ENCODE results near the gene TXN2. TPM values are rescaled to one million over a fixed set of nuclear protein-coding genes. Genes with fewer than 3 reads are reported as not detected.

The TXN2 gene
- total RNA-seq, 2 experiments from 2014 or later: 108 to 113 TPM

DNA sequence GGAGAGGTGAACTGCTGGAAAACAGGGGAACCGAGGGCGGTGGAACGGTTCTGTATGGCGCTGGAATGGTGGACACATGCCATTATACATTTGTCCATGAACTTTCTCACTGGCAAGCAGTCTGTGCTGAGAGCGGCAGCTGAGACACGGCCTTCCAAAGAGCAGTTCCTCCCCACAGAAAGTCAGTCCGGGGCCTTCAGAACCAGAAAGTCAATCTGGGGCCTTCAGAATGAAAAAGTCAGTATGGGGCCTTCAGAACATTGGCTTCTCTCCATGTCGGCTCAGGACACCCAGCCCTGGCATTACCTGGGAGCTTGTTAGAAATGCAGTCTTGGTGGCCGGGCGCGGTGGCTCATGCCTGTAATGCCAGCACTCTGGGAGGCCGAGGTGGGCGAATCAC, 8.8 kb downstream of the TXN2 start:
- Mint-ChIP-seq H3K4me3 (no peak overlapping the region), H3K9me3 (no peaks in the 10 kb centered on the region), H3K4me1 (ENCODE audit: low read depth) (peaks cover 19% of the 10 kb centered on the region), H3K36me3 (ENCODE audit: low read depth) (peaks cover 27% of the 10 kb centered on the region), H3K27me3 (ENCODE audit: low read depth) (no peaks in the 10 kb centered on the region), H3K27ac (no peak overlapping the region)
- no peak for DNase-seq
- CTCF ChIA-PET: interaction anchor here (9.9 kb wide), 1 partner anchor 172 kb away, joined by 119 read pairs; no protein-coding TSS in a partner anchor
- intact Hi-C loops (cut with micrococcal nuclease): no loop called here

GRCh38 chr22:36471341-36471821, 10.1 kb downstream of the TXN2 start:
- H3K9me3 Mint-ChIP-seq: no peaks in the 10 kb centered on the region
- no peak for DNase-seq
- peaks cover 22% of the 10 kb centered on the region for H3K36me3 Mint-ChIP-seq (ENCODE audit: low read depth)
- H3K4me1 Mint-ChIP-seq (ENCODE audit: low read depth): peaks cover 30% of the 10 kb centered on the region
- H3K27ac Mint-ChIP-seq: no peak overlapping the region
- H3K27me3 Mint-ChIP-seq (ENCODE audit: low read depth): no peaks in the 10 kb centered on the region
- H3K4me3 Mint-ChIP-seq: no peak overlapping the region
- CTCF ChIA-PET: interaction anchor here (0.5 to 9.9 kb wide), 24 partner anchors 9 to 244 kb away, joined by 3 to 119 read pairs (median 6); no protein-coding TSS in a partner anchor
- intact Hi-C loops (cut with micrococcal nuclease): no loop called here

GRCh38 chr22:36470994-36471331, 10.5 kb downstream of the TXN2 start:
- no peaks in the 10 kb centered on the region for H3K27me3 Mint-ChIP-seq (ENCODE audit: low read depth)
- no peak for DNase-seq
- CTCF ChIA-PET: interaction anchor here (0.5 to 9.9 kb wide), 25 partner anchors 10 to 444 kb away, joined by 3 to 119 read pairs (median 5); no protein-coding TSS in a partner anchor
- no peaks in the 10 kb centered on the region for H3K9me3 Mint-ChIP-seq
- H3K36me3 Mint-ChIP-seq (ENCODE audit: low read depth): peaks cover 20% of the 10 kb centered on the region
- no peak overlapping the region for H3K27ac Mint-ChIP-seq
- intact Hi-C loops (cut with micrococcal nuclease): loop anchor here (1.0 kb wide), 3 partner anchors 66 to 170 kb away; no protein-coding TSS in a partner anchor
- peaks cover 30% of the 10 kb centered on the region for H3K4me1 Mint-ChIP-seq (ENCODE audit: low read depth)
- no peak overlapping the region for H3K4me3 Mint-ChIP-seq

GRCh38 chr22:36470162-36470993, 11.1 kb downstream of the TXN2 start:
- no peaks in the 10 kb centered on the region for H3K27me3 Mint-ChIP-seq (ENCODE audit: low read depth)
- H3K27ac Mint-ChIP-seq: peak overlapping the region; percentile 46
- peaks cover 16% of the 10 kb centered on the region for H3K36me3 Mint-ChIP-seq (ENCODE audit: low read depth)
- peaks cover 30% of the 10 kb centered on the region for H3K4me1 Mint-ChIP-seq (ENCODE audit: low read depth)
- H3K9me3 Mint-ChIP-seq: no peaks in the 10 kb centered on the region
- H3K4me3 Mint-ChIP-seq: no peak overlapping the region
- DNase-seq: peak; percentile 90
- intact Hi-C loops (cut with micrococcal nuclease): loop anchor here (1.0 kb wide), 3 partner anchors 65 to 169 kb away; no protein-coding TSS in a partner anchor
- CTCF ChIA-PET: interaction anchor here (0.5 to 9.9 kb wide), 41 partner anchors 10 to 443 kb away, joined by 3 to 119 read pairs (median 4); partner anchors contain the start of gene APOL2

DNA sequence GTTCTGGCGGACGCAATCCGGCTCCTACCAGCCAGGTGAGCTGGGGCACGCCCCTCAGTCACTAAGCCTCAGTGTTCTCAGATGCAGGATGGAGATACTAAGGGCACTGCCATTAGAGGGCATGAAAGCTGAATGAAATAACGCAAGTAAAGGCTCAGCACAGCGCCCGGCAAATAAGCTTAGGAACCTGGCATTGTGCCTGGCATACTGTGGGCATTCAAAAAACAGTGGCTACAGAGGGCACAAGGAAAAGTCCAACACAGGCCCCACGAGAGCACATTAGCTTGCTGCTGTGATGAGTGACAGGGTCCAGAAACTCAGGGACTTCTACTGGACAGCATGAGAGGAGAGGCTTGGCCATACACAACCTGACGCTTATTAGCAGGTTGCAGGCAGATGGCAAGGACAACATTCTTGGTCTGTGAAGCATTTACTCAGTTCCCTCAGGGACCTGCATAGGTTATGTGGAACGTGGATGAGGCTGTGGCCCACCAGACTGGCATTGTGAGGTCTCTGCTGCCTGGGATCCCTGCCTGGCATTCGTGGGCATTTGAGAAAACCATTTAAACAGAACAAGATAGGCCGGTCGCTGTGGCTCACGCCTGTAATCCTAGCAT, 12.2 kb downstream of the TXN2 start:
- H3K27me3 Mint-ChIP-seq (ENCODE audit: low read depth): no peaks in the 10 kb centered on the region
- CTCF ChIA-PET: interaction anchor here (0.7 to 9.9 kb wide), 12 partner anchors 13 to 197 kb away, joined by 3 to 119 read pairs (median 5); no protein-coding TSS in a partner anchor
- H3K36me3 Mint-ChIP-seq (ENCODE audit: low read depth): peaks cover 15% of the 10 kb centered on the region
- no peak overlapping the region for H3K4me3 Mint-ChIP-seq
- intact Hi-C loops (cut with micrococcal nuclease): no loop called here
- H3K27ac Mint-ChIP-seq: no peak overlapping the region
- DNase-seq: no peak
- peaks cover 30% of the 10 kb centered on the region for H3K4me1 Mint-ChIP-seq (ENCODE audit: low read depth)
- no peaks in the 10 kb centered on the region for H3K9me3 Mint-ChIP-seq

DNA sequence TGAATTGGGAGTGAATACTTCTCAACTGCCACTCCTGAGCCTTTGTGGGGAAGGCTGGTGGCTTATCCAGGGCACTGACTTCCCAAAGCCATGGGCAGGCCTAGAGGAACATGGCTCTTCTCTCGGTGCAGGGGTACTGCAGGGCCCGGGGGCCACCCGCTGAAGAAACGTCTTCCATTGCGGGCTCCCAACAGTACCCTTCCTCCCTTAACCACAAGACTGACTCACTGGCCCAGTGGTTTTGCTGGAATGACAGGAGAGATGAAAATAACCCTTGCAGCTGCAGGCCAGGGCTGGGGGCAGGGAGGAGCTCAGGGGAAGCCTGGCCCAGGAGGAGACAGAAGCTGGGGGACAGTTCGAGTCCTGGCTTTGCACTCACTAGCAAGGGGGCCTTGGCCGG, 13.5 kb downstream of the TXN2 start:
- CTCF ChIA-PET: interaction anchor here (0.8 to 9.9 kb wide), 3 partner anchors 20 to 168 kb away, joined by 3 to 119 read pairs (median 5); no protein-coding TSS in a partner anchor
- no peaks in the 10 kb centered on the region for H3K27me3 Mint-ChIP-seq (ENCODE audit: low read depth)
- intact Hi-C loops (cut with micrococcal nuclease): no loop called here
- H3K27ac Mint-ChIP-seq: no peak overlapping the region
- DNase-seq: peak; percentile 39
- peaks cover 14% of the 10 kb centered on the region for H3K36me3 Mint-ChIP-seq (ENCODE audit: low read depth)
- no peaks in the 10 kb centered on the region for H3K9me3 Mint-ChIP-seq
- peaks cover 30% of the 10 kb centered on the region for H3K4me1 Mint-ChIP-seq (ENCODE audit: low read depth)
- no peak overlapping the region for H3K4me3 Mint-ChIP-seq

DNA sequence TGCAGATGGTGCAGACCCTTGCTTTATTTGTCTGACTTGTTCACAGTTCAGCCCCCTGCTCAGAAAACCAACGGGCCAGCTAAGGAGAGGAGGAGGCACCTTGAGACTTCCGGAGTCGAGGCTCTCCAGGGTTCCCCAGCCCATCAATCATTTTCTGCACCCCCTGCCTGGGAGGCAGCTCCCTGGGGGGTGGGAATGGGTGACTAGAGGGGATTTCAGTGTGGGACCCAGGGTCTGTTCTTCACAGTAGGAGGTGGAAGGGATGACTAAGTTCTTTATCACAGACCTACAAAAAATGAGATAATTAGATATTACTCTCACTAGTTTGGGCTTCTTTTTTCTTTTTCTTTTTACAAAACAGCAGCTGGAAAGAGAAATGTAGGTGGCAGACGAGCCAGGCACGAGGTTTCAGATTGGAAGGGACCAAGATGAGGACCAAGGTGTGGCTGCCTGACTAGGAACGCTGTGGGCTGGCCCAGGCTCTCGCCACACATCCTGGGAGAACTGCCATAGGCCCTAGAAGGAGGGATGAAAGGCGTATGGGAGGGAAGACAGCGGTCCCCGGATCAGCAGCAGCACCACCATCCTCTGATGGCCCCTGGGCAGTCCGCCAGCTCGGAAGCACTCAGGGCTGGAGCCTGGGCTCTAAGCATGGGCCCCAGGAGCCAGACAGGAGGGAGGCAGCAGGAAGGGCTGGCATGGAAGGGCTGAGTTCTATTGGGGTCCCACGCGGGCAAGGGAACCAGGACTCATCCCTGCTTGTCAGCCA, 14.2 kb downstream of the TXN2 start:
- DNase-seq: peak; percentile 16
- CTCF ChIA-PET: interaction anchor here (0.6 to 9.9 kb wide), 4 partner anchors 25 to 183 kb away, joined by 3 to 119 read pairs (median 4); no protein-coding TSS in a partner anchor
- no peaks in the 10 kb centered on the region for H3K27me3 Mint-ChIP-seq (ENCODE audit: low read depth)
- peaks cover 11% of the 10 kb centered on the region for H3K36me3 Mint-ChIP-seq (ENCODE audit: low read depth)
- H3K4me1 Mint-ChIP-seq (ENCODE audit: low read depth): peaks cover 30% of the 10 kb centered on the region
- no peaks in the 10 kb centered on the region for H3K9me3 Mint-ChIP-seq
- no peak overlapping the region for H3K4me3 Mint-ChIP-seq
- intact Hi-C loops (cut with micrococcal nuclease): no loop called here
- H3K27ac Mint-ChIP-seq: peak overlapping the region; percentile 73

DNA sequence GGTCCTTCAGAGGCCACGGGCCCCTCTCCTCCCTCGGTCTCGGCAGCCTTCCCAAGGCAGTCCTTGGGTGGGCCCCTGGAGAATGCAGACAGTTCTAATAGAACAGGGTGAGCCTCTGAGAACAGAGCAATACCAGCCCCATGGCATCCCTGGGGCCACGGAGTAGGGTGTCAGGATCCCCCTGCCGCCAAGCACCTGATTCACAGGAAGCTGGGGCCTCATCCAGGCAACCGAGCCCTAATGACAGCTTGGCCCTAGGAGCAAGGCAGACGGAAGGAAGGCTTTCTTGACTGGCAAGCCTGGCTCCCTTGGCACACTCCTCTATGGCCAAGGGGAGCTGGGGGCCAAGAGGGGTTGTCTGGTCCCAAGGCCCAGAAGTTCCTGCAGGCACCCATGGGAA, 15.2 kb downstream of the TXN2 start:
- intact Hi-C loops (cut with micrococcal nuclease): no loop called here
- Mint-ChIP-seq H3K9me3 (no peaks in the 10 kb centered on the region), H3K27me3 (ENCODE audit: low read depth) (no peaks in the 10 kb centered on the region), H3K27ac (no peak overlapping the region), H3K36me3 (ENCODE audit: low read depth) (peaks cover 7% of the 10 kb centered on the region), H3K4me1 (ENCODE audit: low read depth) (peaks cover 30% of the 10 kb centered on the region), H3K4me3 (no peak overlapping the region)
- CTCF ChIA-PET: interaction anchor here (0.6 to 9.9 kb wide), 4 partner anchors 166 to 242 kb away, joined by 3 to 119 read pairs (median 4); no protein-coding TSS in a partner anchor
- no peak for DNase-seq

DNA sequence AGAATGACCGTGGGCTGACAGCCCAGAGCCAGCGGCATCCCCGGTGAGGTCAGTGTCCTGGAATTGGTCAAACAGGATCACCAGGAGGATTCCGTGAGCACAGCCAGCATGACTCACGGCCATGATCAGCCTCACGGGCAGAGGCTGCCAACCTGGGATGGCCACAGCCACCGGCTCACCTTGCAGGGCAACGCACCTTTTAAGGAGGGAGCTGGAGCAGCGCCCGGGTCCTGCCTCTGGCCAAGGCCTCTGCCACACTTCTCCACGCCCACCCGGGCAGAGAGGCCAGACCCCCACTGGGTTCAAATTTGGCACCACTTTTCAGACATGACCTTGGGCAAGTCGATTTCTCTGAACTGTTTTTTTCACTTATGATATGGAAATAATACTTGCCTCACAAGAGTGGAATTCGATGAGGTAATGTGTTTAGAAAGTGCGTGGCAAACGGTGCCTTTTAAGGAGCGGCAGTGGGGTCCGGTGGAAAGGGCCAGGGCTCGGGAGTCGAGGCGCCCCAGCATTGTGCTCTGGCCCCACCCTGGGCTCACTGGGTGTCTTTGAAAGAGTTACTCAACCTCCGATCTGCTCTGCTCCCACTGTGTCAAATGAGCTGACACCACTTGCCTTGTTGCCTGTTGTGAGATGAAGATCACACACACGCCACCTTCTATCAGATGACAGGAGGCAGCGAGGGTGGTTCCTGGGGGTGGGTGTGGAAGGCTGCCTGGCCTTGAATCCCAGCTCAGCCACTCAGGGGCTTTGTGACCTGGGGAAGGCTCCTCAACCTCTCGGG, 16.0 kb downstream of the TXN2 start:
- no peaks in the 10 kb centered on the region for H3K9me3 Mint-ChIP-seq
- CTCF ChIA-PET: interaction anchor here (0.6 to 9.9 kb wide), 3 partner anchors 165 to 241 kb away, joined by 4 to 119 read pairs (median 5); no protein-coding TSS in a partner anchor
- intact Hi-C loops (cut with micrococcal nuclease): no loop called here
- H3K36me3 Mint-ChIP-seq (ENCODE audit: low read depth): peaks cover 6% of the 10 kb centered on the region
- no peak for DNase-seq
- peaks cover 28% of the 10 kb centered on the region for H3K4me1 Mint-ChIP-seq (ENCODE audit: low read depth)
- H3K27me3 Mint-ChIP-seq (ENCODE audit: low read depth): no peaks in the 10 kb centered on the region
- no peak overlapping the region for H3K4me3 Mint-ChIP-seq
- H3K27ac Mint-ChIP-seq: no peak overlapping the region

GRCh38 chr22:36464715-36465231, 16.7 kb downstream of the TXN2 start:
- peaks cover 6% of the 10 kb centered on the region for H3K36me3 Mint-ChIP-seq (ENCODE audit: low read depth)
- intact Hi-C loops (cut with micrococcal nuclease): no loop called here
- no peaks in the 10 kb centered on the region for H3K9me3 Mint-ChIP-seq
- peaks cover 21% of the 10 kb centered on the region for H3K4me1 Mint-ChIP-seq (ENCODE audit: low read depth)
- no peak for DNase-seq
- no peaks in the 10 kb centered on the region for H3K27me3 Mint-ChIP-seq (ENCODE audit: low read depth)
- H3K4me3 Mint-ChIP-seq: no peak overlapping the region
- no peak overlapping the region for H3K27ac Mint-ChIP-seq
- CTCF ChIA-PET: no interaction called here

DNA sequence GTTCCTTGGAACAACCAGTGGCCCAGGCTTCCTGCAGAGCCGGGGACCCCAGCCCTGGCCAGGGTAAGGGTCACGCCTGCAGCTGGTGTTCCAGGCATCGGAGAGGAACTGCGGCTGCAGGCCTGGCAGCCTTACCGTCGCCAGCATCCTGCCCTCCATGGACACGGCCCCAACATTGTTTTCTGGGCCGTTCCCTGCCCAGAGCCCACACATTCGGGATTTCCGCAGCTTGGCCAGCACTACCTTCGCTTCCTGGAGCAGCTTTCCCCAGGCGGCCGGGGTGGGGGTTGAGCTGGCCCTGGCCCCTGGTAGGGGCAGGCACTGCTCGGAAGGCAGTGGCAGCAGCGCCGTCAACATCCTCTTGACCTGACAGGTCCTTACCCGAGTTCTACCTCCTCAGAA, 17.7 kb downstream of the TXN2 start:
- Mint-ChIP-seq H3K9me3 (no peaks in the 10 kb centered on the region), H3K4me3 (no peak overlapping the region), H3K36me3 (ENCODE audit: low read depth) (peaks cover 6% of the 10 kb centered on the region), H3K27ac (no peak overlapping the region), H3K27me3 (ENCODE audit: low read depth) (no peaks in the 10 kb centered on the region), H3K4me1 (ENCODE audit: low read depth) (peaks cover 20% of the 10 kb centered on the region)
- intact Hi-C loops (cut with micrococcal nuclease): no loop called here
- DNase-seq: no peak
- CTCF ChIA-PET: interaction anchor here (0.8 kb wide), 1 partner anchor 132 kb away, joined by 3 read pairs; no protein-coding TSS in a partner anchor

Measured in activated naive CD4-positive, alpha-beta T cell treated with anti-CD3 and anti-CD28 coated beads for 36 hours (primary cell).